ENCODE measurements around the gene PCDHGB5. TPM values are rescaled to one million over a fixed set of nuclear protein-coding genes. Genes with fewer than 3 reads are reported as not detected.
"Not testable (repeated sequence)": the region's sequence is repeated elsewhere in the genome, so short reads cannot be mapped to it uniquely, and the experiment has no call there.

The PCDHGB5 gene
- total and polyA plus RNA-seq, 8 donors, result 0.35 to 16.8 (median 2.7) TPM; not detected in 1

DNA sequence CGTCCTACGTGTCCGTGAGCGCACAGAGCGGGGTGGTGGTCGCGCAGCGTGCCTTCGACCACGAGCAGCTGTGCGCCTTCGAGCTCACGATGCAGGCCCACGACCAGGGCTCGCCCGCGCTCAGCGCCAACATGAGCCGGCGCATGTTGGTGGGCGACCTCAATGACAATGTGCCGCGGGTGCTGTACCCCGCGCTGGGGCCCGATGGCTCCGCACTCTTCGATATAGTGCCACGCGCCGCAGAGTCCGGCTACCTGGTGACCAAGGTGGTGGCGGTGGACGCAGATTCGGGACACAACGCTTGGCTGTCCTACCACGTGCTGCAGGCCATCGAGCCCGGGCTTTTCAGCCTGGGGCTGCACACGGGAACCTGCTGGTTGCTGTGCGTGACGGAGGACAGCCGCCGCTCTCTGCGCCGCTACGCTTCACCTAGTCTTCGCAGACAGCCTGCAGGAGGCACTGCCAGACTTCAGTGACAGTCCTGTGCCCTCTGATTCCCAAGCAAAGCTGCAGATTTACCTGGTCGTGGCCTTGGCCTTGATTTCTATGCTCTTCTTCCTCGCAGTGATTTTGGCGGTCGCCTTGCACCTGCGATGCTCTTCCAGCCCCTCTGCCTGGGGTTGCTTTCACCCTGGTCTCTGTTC lies 30.2 kb downstream of the PCDHGB5 start:
- H3K9me3 ChIP-seq, result peaks cover 63 to 100% (median 99%) of the 10 kb centered on the region in 4 donors
- no peak for DNase-seq
- TF ChIP-seq POLR2A (IDR thresholded peaks at IDR 0.05), result no peak
- no peak for TF ChIP-seq EP300 (IDR thresholded peaks at IDR 0.05)
- TF ChIP-seq, protein P1, sequence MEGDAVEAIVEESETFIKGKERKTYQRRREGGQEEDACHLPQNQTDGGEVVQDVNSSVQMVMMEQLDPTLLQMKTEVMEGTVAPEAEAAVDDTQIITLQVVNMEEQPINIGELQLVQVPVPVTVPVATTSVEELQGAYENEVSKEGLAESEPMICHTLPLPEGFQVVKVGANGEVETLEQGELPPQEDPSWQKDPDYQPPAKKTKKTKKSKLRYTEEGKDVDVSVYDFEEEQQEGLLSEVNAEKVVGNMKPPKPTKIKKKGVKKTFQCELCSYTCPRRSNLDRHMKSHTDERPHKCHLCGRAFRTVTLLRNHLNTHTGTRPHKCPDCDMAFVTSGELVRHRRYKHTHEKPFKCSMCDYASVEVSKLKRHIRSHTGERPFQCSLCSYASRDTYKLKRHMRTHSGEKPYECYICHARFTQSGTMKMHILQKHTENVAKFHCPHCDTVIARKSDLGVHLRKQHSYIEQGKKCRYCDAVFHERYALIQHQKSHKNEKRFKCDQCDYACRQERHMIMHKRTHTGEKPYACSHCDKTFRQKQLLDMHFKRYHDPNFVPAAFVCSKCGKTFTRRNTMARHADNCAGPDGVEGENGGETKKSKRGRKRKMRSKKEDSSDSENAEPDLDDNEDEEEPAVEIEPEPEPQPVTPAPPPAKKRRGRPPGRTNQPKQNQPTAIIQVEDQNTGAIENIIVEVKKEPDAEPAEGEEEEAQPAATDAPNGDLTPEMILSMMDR (IDR thresholded peaks at IDR 0.05), result no peak
- no peak for TF ChIP-seq POLR2AphosphoS5 (IDR thresholded peaks at IDR 0.05)
- intact Hi-C loops (cut with DNase I; ENCODE audit: low total_unique reads), result no loop called here
- no peak overlapping the region for H3K27ac ChIP-seq
- peaks cover 0 to 32% (median 8%) of the 10 kb centered on the region in 4 donors for H3K36me3 ChIP-seq
- no peak overlapping the region for H3K4me3 ChIP-seq
- H3K4me1 ChIP-seq, result peaks cover 0 to 11% (median 0%) of the 10 kb centered on the region in 4 donors
- H3K27me3 ChIP-seq, result peaks cover 0 to 74% (median 15%) of the 10 kb centered on the region in 3 donors
- 35 to 44% (median 42%) methylated on average over 16 to 53 of the region's 53 CpGs for WGBS, 5 donors

DNA sequence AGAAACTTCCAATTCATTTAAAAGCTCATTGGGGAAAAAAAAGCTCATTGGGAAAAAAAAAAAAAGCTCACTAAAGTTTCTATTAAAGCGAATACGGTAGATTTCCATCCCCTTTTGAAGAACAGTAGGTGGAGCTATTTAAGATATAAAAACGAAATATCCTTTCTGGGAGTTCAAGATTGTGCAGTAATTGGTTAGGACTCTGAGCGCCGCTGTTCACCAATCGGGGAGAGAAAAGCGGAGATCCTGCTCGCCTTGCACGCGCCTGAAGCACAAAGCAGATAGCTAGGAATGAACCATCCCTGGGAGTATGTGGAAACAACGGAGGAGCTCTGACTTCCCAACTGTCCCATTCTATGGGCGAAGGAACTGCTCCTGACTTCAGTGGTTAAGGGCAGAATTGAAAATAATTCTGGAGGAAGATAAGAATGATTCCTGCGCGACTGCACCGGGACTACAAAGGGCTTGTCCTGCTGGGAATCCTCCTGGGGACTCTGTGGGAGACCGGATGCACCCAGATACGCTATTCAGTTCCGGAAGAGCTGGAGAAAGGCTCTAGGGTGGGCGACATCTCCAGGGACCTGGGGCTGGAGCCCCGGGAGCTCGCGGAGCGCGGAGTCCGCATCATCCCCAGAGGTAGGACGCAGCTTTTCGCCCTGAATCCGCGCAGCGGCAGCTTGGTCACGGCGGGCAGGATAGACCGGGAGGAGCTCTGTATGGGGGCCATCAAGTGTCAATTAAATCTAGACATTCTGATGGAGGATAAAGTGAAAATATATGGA lies 32.8 kb downstream of the PCDHGB5 start, which contains the start of gene PCDHGA12:
PCDHGA12 (plus strand) TSS at position 176 of the 782 bp plus-strand sequence; CDS start at position 429, 253 bp downstream.
- Histone ChIP-seq H3K27me3 (peaks cover 0 to 71% (median 12%) of the 10 kb centered on the region in 3 donors), H3K27ac (no peak within 1 kb of the TSS), H3K36me3 (peaks cover 0 to 24% (median 8%) of the 10 kb centered on the region in 4 donors), H3K4me1 (peaks cover 0 to 10% (median 0%) of the 10 kb centered on the region in 4 donors), H3K4me3 (peak within 1 kb of the TSS; percentile 20 to 34 (median 29)), H3K9me3 (peaks cover 64 to 100% (median 97%) of the 10 kb centered on the region in 4 donors)
- intact Hi-C loops (cut with DNase I; ENCODE audit: low total_unique reads), result no loop called here
- 10 to 20% (median 13%) methylated on average over 33 of the region's 33 CpGs for WGBS, 5 donors
- TF ChIP-seq, protein P1 (IDR thresholded peaks at IDR 0.05), result no peak
- TF ChIP-seq POLR2AphosphoS5 (IDR thresholded peaks at IDR 0.05) (no peak), EP300 (IDR thresholded peaks at IDR 0.05) (no peak), POLR2A (IDR thresholded peaks at IDR 0.05) (no peak)
- DNase-seq, result peak in 1 of 2 donors; percentile 54

DNA sequence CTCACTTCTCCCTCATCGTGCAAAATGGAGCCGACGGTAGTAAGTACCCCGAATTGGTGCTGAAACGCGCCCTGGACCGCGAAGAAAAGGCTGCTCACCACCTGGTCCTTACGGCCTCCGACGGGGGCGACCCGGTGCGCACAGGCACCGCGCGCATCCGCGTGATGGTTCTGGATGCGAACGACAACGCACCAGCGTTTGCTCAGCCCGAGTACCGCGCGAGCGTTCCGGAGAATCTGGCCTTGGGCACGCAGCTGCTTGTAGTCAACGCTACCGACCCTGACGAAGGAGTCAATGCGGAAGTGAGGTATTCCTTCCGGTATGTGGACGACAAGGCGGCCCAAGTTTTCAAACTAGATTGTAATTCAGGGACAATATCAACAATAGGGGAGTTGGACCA lies 33.5 kb downstream of the PCDHGB5 start:
- H3K9me3 ChIP-seq, result peaks cover 58 to 100% (median 94%) of the 10 kb centered on the region in 4 donors
- TF ChIP-seq EP300 (IDR thresholded peaks at IDR 0.05) (no peak), POLR2AphosphoS5 (IDR thresholded peaks at IDR 0.05) (no peak), POLR2A (IDR thresholded peaks at IDR 0.05) (no peak)
- TF ChIP-seq, protein P1 (IDR thresholded peaks at IDR 0.05), result no peak
- DNase-seq, result peak in 1 of 2 donors; percentile 13
- peaks cover 0 to 16% (median 6%) of the 10 kb centered on the region in 4 donors for H3K36me3 ChIP-seq
- peaks cover 0 to 10% (median 0%) of the 10 kb centered on the region in 4 donors for H3K4me1 ChIP-seq
- peaks cover 0 to 64% (median 12%) of the 10 kb centered on the region in 3 donors for H3K27me3 ChIP-seq
- WGBS, 5 donors, result 18 to 26% (median 20%) methylated on average over 12 to 37 of the region's 37 CpGs
- H3K27ac ChIP-seq, result no peak overlapping the region
- intact Hi-C loops (cut with DNase I; ENCODE audit: low total_unique reads), result no loop called here
- H3K4me3 ChIP-seq, result peak overlapping the region; percentile 20 to 34 (median 29)

DNA sequence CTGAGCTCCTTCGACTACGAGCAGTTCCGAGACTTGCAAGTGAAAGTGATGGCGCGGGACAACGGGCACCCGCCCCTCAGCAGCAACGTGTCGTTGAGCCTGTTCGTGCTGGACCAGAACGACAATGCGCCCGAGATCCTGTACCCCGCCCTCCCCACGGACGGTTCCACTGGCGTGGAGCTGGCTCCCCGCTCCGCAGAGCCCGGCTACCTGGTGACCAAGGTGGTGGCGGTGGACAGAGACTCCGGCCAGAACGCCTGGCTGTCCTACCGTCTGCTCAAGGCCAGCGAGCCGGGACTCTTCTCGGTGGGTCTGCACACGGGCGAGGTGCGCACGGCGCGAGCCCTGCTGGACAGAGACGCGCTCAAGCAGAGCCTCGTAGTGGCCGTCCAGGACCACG lies 34.6 kb downstream of the PCDHGB5 start:
- Histone ChIP-seq H3K4me1 (peaks cover 0 to 10% (median 0%) of the 10 kb centered on the region in 4 donors), H3K27me3 (peaks cover 0 to 56% (median 12%) of the 10 kb centered on the region in 3 donors), H3K36me3 (peaks cover 0 to 14% (median 4%) of the 10 kb centered on the region in 4 donors), H3K9me3 (peaks cover 48 to 99% (median 89%) of the 10 kb centered on the region in 4 donors)
- H3K27ac ChIP-seq; H3K4me3 ChIP-seq; DNase-seq; intact Hi-C loops (cut with DNase I; ENCODE audit: low total_unique reads): not testable (repeated sequence)
- WGBS, 5 donors, result 23 to 33% (median 30%) methylated on average over 8 to 38 of the region's 38 CpGs

DNA sequence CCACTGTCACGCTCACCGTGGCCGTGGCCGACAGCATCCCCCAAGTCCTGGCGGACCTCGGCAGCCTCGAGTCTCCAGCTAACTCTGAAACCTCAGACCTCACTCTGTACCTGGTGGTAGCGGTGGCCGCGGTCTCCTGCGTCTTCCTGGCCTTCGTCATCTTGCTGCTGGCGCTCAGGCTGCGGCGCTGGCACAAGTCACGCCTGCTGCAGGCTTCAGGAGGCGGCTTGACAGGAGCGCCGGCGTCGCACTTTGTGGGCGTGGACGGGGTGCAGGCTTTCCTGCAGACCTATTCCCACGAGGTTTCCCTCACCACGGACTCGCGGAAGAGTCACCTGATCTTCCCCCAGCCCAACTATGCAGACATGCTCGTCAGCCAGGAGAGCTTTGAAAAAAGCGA lies 35.0 kb downstream of the PCDHGB5 start:
- 16 to 31% (median 24%) methylated on average over 22 to 29 of the region's 29 CpGs for WGBS, 5 donors
- DNase-seq; H3K4me3 ChIP-seq; intact Hi-C loops (cut with DNase I; ENCODE audit: low total_unique reads); H3K27ac ChIP-seq: not testable (repeated sequence)
- H3K36me3 ChIP-seq, result peaks cover 0 to 13% (median 4%) of the 10 kb centered on the region in 4 donors
- peaks cover 44 to 99% (median 87%) of the 10 kb centered on the region in 4 donors for H3K9me3 ChIP-seq
- H3K4me1 ChIP-seq, result peaks cover 0 to 10% (median 0%) of the 10 kb centered on the region in 4 donors
- peaks cover 0 to 52% (median 12%) of the 10 kb centered on the region in 3 donors for H3K27me3 ChIP-seq
